ENCODE results near the gene PAEP. TPM values are rescaled to one million over a fixed set of nuclear protein-coding genes. Genes with fewer than 3 reads are reported as not detected.
"Not testable (repeated sequence)": the region's sequence is repeated elsewhere in the genome, so short reads cannot be mapped to it uniquely, and the experiment has no call there.

The PAEP gene
- total RNA-seq, 2 donors from 2014 or later: not detected

- Histone ChIP-seq H3K4me3 (no peak overlapping the region), H3K9me3 (no peaks in the 10 kb centered on the region), H3K4me1 (no peaks in the 10 kb centered on the region), H3K36me3 (replicated peaks in 1 of 2; ENCODE audit: insufficient read depth in 1 of 2, low read depth in 2 of 2) (no peaks in the 10 kb centered on the region), H3K27me3 (no peaks in the 10 kb centered on the region), H3K27ac (no peak overlapping the region)
- no peak for ATAC-seq
- intact Hi-C loops (cut with DNase I): no loop called here
- no peak for DNase-seq
- no peak for TF ChIP-seq CTCF (IDR thresholded peaks at IDR 0.05)
- no peak for TF ChIP-seq POLR2A (IDR thresholded peaks at IDR 0.05)
- 54 to 56% methylated on average over 17 to 18 of the region's 18 CpGs for WGBS, 2 donors
Measured at GRCh38 chr9:135544981-135545635, 16.4 kb upstream of the PAEP start.

- H3K27ac ChIP-seq; H3K36me3 ChIP-seq (replicated peaks in 1 of 2; ENCODE audit: insufficient read depth in 1 of 2, low read depth in 2 of 2); DNase-seq; intact Hi-C loops (cut with DNase I); H3K27me3 ChIP-seq; H3K4me3 ChIP-seq; ATAC-seq; H3K4me1 ChIP-seq; H3K9me3 ChIP-seq: not testable (repeated sequence)
- 57 to 76% methylated on average over 5 to 15 of the region's 19 CpGs for whole genome bisulfite sequencing, 2 donors
Measured at GRCh38 chr9:135545646-135546176, 15.8 kb upstream of the PAEP start, which contains the start of gene OBP2A. TSS of gene OBP2A (plus strand) at chr9:135546126. CDS start at chr9:135546181, 55 bp downstream.

DNA sequence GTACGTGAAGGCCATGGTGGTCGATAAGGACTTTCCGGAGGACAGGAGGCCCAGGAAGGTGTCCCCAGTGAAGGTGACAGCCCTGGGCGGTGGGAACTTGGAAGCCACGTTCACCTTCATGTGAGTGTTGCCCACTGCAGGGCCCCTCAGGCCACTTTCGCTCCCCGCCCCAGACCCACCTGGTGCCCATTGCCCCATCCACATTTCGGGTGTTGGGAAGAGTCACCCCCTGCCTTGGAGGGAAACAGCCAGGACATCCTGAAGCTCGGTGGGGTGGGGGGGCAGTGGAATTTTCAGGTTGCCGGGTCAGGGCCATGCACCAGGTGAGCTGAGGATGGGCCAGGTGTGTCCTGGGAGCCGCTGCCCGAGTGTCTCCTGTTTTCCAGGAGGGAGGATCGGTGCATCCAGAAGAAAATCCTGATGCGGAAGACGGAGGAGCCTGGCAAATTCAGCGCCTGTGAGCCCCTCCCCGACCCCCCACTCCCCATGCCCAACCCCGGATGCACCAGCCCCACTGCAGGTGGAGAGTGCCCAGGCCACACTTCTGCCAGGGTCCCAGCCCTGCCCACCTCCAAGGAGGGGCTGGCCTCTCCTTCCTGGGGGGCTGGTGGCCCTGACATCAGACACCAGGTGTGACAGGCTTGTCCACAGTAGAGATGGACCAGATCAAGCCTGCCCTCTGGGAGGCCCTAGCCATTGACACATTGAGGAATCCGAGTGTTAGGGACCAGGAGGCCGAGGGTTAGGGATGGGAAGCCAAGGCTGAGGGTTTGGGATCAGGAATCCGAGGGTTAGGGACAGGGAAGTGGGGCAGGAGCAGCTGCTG lies 14.6 kb upstream of the PAEP start:
- H3K27me3 ChIP-seq; DNase-seq; intact Hi-C loops (cut with DNase I); ATAC-seq; H3K27ac ChIP-seq; H3K36me3 ChIP-seq (replicated peaks in 1 of 2; ENCODE audit: insufficient read depth in 1 of 2, low read depth in 2 of 2); H3K4me3 ChIP-seq; H3K9me3 ChIP-seq; H3K4me1 ChIP-seq: not testable (repeated sequence)
- 61 to 64% methylated on average over 14 to 20 of the region's 21 CpGs for WGBS, 2 donors

GRCh38 chr9:135547756-135548736 lies 13.5 kb upstream of the PAEP start:
- TF ChIP-seq CTCF (IDR thresholded peaks at IDR 0.05) (no peak), POLR2A (IDR thresholded peaks at IDR 0.05) (no peak)
- WGBS, 2 donors: 66 to 70% methylated on average over 21 to 27 of the region's 28 CpGs
- ATAC-seq: no peak
- Histone ChIP-seq H3K27me3 (no peaks in the 10 kb centered on the region), H3K4me1 (no peaks in the 10 kb centered on the region), H3K4me3 (no peak overlapping the region), H3K27ac (no peak overlapping the region), H3K9me3 (no peaks in the 10 kb centered on the region), H3K36me3 (replicated peaks in 1 of 2; ENCODE audit: insufficient read depth in 1 of 2, low read depth in 2 of 2) (no peaks in the 10 kb centered on the region)
- no peak for DNase-seq
- intact Hi-C loops (cut with DNase I): no loop called here

DNA sequence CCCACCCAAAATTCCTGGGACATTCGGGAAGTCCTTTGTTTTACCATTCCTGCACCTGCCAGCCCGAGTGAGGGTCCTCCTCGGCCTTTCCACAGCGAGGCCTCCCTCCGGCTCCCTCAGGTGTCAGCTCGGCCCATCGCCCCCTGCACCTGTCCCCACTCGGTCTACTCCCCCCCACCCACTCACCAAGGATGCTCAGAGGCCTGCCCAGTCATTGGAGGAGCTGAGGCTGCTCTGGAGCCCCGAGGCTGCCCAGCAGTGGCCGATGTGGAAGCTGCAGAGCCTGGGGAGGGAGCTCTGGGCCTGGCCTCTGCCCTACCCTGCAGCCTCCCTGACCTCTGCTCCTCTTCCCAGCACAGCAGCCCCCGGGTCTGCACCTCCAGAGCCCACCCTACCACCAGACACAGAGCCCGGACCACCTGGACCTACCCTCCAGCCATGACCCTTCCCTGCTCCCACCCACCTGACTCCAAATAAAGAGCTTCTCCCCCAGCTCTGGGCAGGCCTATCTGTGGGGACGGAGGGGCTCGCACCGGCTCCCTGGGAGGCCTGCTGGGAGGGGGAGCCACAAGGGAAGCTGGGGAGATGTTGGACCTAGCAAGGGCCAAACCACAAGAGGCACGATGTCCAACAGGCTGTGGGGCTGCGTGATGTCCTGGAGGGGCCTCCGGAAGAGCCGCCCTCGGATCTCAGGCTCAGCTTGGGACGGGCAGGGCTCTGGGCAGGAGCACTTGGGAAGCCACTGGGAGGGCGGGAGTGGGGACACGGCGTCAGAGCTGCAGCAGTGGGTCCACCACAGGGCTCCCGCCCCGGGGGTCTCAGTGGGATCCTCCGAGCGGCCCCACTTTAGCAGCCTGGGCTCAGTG lies 11.8 kb upstream of the PAEP start:
- H3K36me3 ChIP-seq (replicated peaks in 1 of 2; ENCODE audit: insufficient read depth in 1 of 2, low read depth in 2 of 2); H3K27ac ChIP-seq; H3K4me3 ChIP-seq; DNase-seq; H3K4me1 ChIP-seq; ATAC-seq; H3K9me3 ChIP-seq; intact Hi-C loops (cut with DNase I); H3K27me3 ChIP-seq: not testable (repeated sequence)
- WGBS, 2 donors: 52 to 74% methylated on average over 9 to 23 of the region's 28 CpGs

Measured in body of pancreas (tissue), 4 donors.